ENCODE measurements around the gene GABPB1. TPM values are rescaled to one million over a fixed set of nuclear protein-coding genes. Genes with fewer than 3 reads are reported as not detected.

Gene GABPB1
- total RNA-seq, 2 donors from 2014 or later, result 32.0 to 37.5 TPM

- TF ChIP-seq CTCF (conservative IDR thresholded peaks at IDR 0.05), result no peak
- 86% methylated on average over 1 of the region's 1 CpG; no CpG with 5 or more reads in 1 of the 2 experiments for WGBS, 2 experiments (ENCODE audit: insufficient coverage in 1 of 2, insufficient read length in 1 of 2)
- H3K9me3 Mint-ChIP-seq, result no peaks in the 10 kb centered on the region
Observed at GRCh38 chr15:50295966-50296365, 59.0 kb downstream of the GABPB1 start.

DNA sequence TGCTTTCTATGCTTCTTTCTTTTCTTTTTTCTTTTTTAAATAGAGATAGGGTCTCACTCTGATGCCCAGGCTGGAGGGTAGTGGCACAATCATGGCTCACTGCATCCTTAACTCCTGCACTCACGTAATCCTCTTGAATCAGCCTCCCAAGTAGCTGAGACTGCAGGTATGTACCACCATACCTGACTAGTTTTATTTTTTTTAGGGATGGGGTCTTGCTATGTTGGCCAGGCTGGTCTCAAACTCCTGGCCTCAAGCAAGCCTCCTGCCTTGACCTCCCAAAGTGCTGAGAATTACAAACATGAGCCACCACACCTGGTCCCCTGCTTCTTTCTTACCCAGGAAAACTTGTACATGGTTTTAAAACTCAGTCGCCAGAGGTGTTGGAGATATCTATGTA, 65.2 kb downstream of the GABPB1 start:
- H3K27ac Mint-ChIP-seq, result no peak overlapping the region
- H3K4me1 Mint-ChIP-seq, result peaks cover 11% of the 10 kb centered on the region
- DNase-seq, result no peak
- no peaks in the 10 kb centered on the region for H3K9me3 ChIP-seq (ENCODE audit: control insufficient read depth, low read length)
- no peaks in the 10 kb centered on the region for H3K27me3 ChIP-seq (ENCODE audit: control insufficient read depth, insufficient read depth, low read length, poor library complexity, severe bottlenecking)
- peaks cover 3% of the 10 kb centered on the region for H3K4me1 ChIP-seq (ENCODE audit: control insufficient read depth, insufficient read depth, low read length)
- no peaks in the 10 kb centered on the region for H3K27me3 Mint-ChIP-seq (ENCODE audit: insufficient read depth)
- H3K4me3 Mint-ChIP-seq, result no peak overlapping the region
- H3K9ac ChIP-seq (ENCODE audit: extremely low read depth, low read length, poor library complexity, severe bottlenecking), result no peak overlapping the region
- WGBS, 2 experiments (ENCODE audit: insufficient coverage in 1 of 2, insufficient read length in 1 of 2), result 88 to 100% methylated on average over 1 to 2 of the region's 2 CpGs
- no peak for TF ChIP-seq CTCF (conservative IDR thresholded peaks at IDR 0.05)
- no peaks in the 10 kb centered on the region for H3K9me3 Mint-ChIP-seq
- no peak overlapping the region for H3K4me3 ChIP-seq (ENCODE audit: low read length)
- H3K27ac ChIP-seq (ENCODE audit: low read depth, low read length), result no peak overlapping the region
- peaks cover 64% of the 10 kb centered on the region for H3K36me3 ChIP-seq (ENCODE audit: control insufficient read depth, insufficient read depth, low read length)
- peaks cover 48% of the 10 kb centered on the region for H3K36me3 Mint-ChIP-seq (ENCODE audit: low read depth)

More at GRCh38 chr15:50295966-50296365, 59.0 kb downstream of the GABPB1 start:
- H3K4me1 Mint-ChIP-seq, result no peaks in the 10 kb centered on the region
- Histone ChIP-seq H3K9ac (ENCODE audit: extremely low read depth, low read length, poor library complexity, severe bottlenecking) (no peak overlapping the region), H3K4me1 (ENCODE audit: control insufficient read depth, insufficient read depth, low read length) (no peaks in the 10 kb centered on the region), H3K4me3 (ENCODE audit: low read length) (no peak overlapping the region), H3K9me3 (ENCODE audit: control insufficient read depth, low read length) (no peaks in the 10 kb centered on the region), H3K27me3 (ENCODE audit: control insufficient read depth, insufficient read depth, low read length, poor library complexity, severe bottlenecking) (no peaks in the 10 kb centered on the region), H3K27ac (ENCODE audit: low read depth, low read length) (no peak overlapping the region), H3K36me3 (ENCODE audit: control insufficient read depth, insufficient read depth, low read length) (peaks cover 62% of the 10 kb centered on the region)
- H3K27me3 Mint-ChIP-seq (ENCODE audit: insufficient read depth), result no peaks in the 10 kb centered on the region
- H3K4me3 Mint-ChIP-seq, result no peak overlapping the region
- no peak overlapping the region for H3K27ac Mint-ChIP-seq
- H3K36me3 Mint-ChIP-seq (ENCODE audit: low read depth), result peaks cover 48% of the 10 kb centered on the region
- no peak for DNase-seq

GRCh38 chr15:50287324-50288116, 67.5 kb downstream of the GABPB1 start:
- DNase-seq, result no peak
- Histone ChIP-seq H3K27ac (ENCODE audit: low read depth, low read length) (no peak overlapping the region), H3K9me3 (ENCODE audit: control insufficient read depth, low read length) (no peaks in the 10 kb centered on the region), H3K27me3 (ENCODE audit: control insufficient read depth, insufficient read depth, low read length, poor library complexity, severe bottlenecking) (no peaks in the 10 kb centered on the region), H3K4me3 (ENCODE audit: low read length) (peak overlapping the region; percentile 28), H3K9ac (ENCODE audit: extremely low read depth, low read length, poor library complexity, severe bottlenecking) (no peak overlapping the region), H3K36me3 (ENCODE audit: control insufficient read depth, insufficient read depth, low read length) (peaks cover 67% of the 10 kb centered on the region), H3K4me1 (ENCODE audit: control insufficient read depth, insufficient read depth, low read length) (peaks cover 3% of the 10 kb centered on the region)
- Mint-ChIP-seq H3K4me3 (no peak overlapping the region), H3K36me3 (ENCODE audit: low read depth) (peaks cover 51% of the 10 kb centered on the region), H3K27me3 (ENCODE audit: insufficient read depth) (no peaks in the 10 kb centered on the region), H3K4me1 (peaks cover 11% of the 10 kb centered on the region), H3K27ac (peak overlapping the region; percentile 6), H3K9me3 (no peaks in the 10 kb centered on the region)
- WGBS, 2 experiments (ENCODE audit: insufficient coverage in 1 of 2, insufficient read length in 1 of 2), result 89 to 100% methylated on average over 3 to 6 of the region's 6 CpGs
- no peak for TF ChIP-seq CTCF (conservative IDR thresholded peaks at IDR 0.05)

All from endodermal cell (in vitro differentiated cells).